Mesothelial cell of epicardium (in vitro differentiated cells): ENCODE measurements around the gene LBHD1. TPM values are rescaled to one million over a fixed set of nuclear protein-coding genes. Genes with fewer than 3 reads are reported as not detected.
A peak's percentile ranks its signal among the peaks of the same experiment; 100 is the strongest.
"Not testable (repeated sequence)": the region's sequence is repeated elsewhere in the genome, so short reads cannot be mapped to it uniquely, and the experiment has no call there.

Source experiments
- DNase-seq, 2 experiments: peaks; one replicate each; pipeline ENCODE4 v3.0.0; 2021; ENCODE audit warnings: low spot score in 2 of 2; ENCODE audit not compliant: unreplicated experiment in 2 of 2
- H3K27ac Mint-ChIP-seq: 2 replicates; pipeline ENCODE4 v1.8.0; 2021; ENCODE audit warnings: mixed read lengths
- H3K27me3 Mint-ChIP-seq: 2 replicates; pipeline ENCODE4 v1.8.0; 2021; ENCODE audit warnings: low read depth, mixed read lengths
- H3K36me3 Mint-ChIP-seq: 2 replicates; pipeline ENCODE4 v1.8.0; 2021; ENCODE audit warnings: mixed read lengths
- H3K4me1 Mint-ChIP-seq: 2 replicates; pipeline ENCODE4 v1.8.0; 2021; ENCODE audit warnings: mixed read lengths
- H3K4me3 Mint-ChIP-seq: 2 replicates; pipeline ENCODE4 v1.8.0; 2021; ENCODE audit warnings: mild to moderate bottlenecking, moderate library complexity, mixed read lengths
- H3K9me3 Mint-ChIP-seq: 2 replicates; pipeline ENCODE4 v1.8.0; 2021; ENCODE audit warnings: mixed read lengths
- total RNA-seq: library from RNA; stranded (reverse); gene quantifications from 3 replicates; pipeline ENCODE4 v1.2.1, GENCODE V29; 2021
- TF ChIP-seq, protein P1 (sequence below): fragments of 200-600 bp; sonication (generic); IDR thresholded peaks from one replicate; pipeline ENCODE4 v1.5.0; 2021; ENCODE audit warnings: antibody characterized with exemption; ENCODE audit not compliant: unreplicated experiment

The LBHD1 gene
- total RNA-seq, 1 donor from 2014 or later: 9.8 TPM

GRCh38 chr11:62665075-62665598, 6.9 kb downstream of the LBHD1 start, which contains the start of the genes C11orf98 and CSKMT:
Gene C11orf98, minus strand, starts transcription at chr11:62665210. Its CDS starts 41 bp downstream, at chr11:62665169.
Gene CSKMT, plus strand, starts transcription at chr11:62665312. Its CDS starts 568 bp downstream, at chr11:62665880.
- Mint-ChIP-seq H3K27ac (peak within 1 kb of the TSS; percentile 97), H3K36me3 (peaks cover 5% of the 10 kb centered on the region), H3K27me3 (no peaks in the 10 kb centered on the region)

DNA sequence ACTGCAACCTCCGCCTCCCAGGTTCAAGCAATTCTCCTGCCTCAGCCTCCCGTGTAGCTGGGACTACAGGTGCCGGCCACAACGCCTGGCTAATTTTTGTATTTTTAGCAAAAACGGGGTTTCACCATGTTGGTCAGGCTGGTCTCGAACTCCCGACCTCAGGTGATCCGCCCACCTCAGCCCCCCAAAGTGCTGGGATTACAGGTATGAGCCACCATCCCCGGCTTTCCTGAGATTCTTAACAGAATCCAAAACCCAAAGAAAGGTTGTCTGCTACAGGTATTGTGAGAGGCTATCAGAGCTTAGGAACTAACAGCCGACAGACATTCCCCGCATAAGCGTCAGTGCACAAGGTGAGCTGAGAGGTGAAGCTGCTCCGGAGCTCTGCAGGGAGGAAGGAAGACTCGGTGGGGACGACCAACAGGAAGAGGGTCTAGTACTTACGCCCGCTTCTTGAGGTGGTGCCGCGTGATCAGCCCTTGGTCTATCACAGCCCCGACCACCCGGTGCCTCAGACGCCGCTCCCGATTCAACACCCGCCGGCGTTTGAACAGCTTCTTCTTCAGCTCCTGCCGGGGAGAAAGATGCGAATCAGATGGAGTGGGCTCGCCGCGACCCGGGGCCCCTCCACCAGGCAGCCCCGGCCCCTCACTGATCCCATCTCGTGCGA, 7.5 kb downstream of the LBHD1 start:
- H3K4me3 Mint-ChIP-seq: peak overlapping the region; percentile 96
- H3K36me3 Mint-ChIP-seq: peaks cover 5% of the 10 kb centered on the region
- H3K27ac Mint-ChIP-seq: peak overlapping the region; percentile 97
- TF ChIP-seq, protein P1, sequence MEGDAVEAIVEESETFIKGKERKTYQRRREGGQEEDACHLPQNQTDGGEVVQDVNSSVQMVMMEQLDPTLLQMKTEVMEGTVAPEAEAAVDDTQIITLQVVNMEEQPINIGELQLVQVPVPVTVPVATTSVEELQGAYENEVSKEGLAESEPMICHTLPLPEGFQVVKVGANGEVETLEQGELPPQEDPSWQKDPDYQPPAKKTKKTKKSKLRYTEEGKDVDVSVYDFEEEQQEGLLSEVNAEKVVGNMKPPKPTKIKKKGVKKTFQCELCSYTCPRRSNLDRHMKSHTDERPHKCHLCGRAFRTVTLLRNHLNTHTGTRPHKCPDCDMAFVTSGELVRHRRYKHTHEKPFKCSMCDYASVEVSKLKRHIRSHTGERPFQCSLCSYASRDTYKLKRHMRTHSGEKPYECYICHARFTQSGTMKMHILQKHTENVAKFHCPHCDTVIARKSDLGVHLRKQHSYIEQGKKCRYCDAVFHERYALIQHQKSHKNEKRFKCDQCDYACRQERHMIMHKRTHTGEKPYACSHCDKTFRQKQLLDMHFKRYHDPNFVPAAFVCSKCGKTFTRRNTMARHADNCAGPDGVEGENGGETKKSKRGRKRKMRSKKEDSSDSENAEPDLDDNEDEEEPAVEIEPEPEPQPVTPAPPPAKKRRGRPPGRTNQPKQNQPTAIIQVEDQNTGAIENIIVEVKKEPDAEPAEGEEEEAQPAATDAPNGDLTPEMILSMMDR: no peak
- peaks cover 19% of the 10 kb centered on the region for H3K4me1 Mint-ChIP-seq
- H3K9me3 Mint-ChIP-seq: no peaks in the 10 kb centered on the region
- H3K27me3 Mint-ChIP-seq: no peaks in the 10 kb centered on the region
- no peak for DNase-seq

More at GRCh38 chr11:62665075-62665598, 6.9 kb downstream of the LBHD1 start, which contains the start of the genes C11orf98 and CSKMT:
- Mint-ChIP-seq H3K4me1 (peaks cover 20% of the 10 kb centered on the region), H3K9me3 (no peaks in the 10 kb centered on the region), H3K4me3 (peak within 1 kb of the TSS; percentile 96)
- DNase-seq: peak; percentile 86 to 99
- TF ChIP-seq, protein P1: no peak

DNA sequence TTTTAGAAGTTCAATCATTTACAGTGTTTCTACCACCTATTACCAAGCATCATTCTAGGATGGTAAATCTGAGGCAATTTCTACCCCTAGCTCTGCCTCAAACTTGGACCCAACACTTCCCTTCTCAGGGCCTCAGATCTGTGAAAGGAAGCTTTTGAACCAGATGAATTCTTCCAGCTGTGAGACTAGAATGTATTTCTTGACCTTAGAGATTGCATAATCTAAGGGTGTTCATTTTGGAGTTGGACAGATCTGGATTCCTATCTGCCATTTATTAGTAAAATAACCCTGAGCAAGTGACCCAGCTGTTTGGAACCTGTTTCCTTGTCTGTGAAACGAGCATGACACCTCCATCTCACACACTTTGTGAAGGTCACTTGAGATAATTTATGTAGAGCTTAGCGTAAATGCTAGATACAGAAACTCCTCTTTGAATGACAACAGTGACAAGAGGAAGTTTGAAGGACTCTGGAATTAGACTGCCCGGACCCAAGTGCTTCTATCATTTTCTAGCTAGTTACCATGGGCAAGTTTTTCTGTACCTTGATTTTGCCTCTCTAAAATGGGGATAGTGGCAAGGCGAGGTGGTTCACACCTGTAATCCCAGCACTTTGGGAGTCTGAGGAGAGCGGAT, 15.2 kb downstream of the LBHD1 start:
- H3K27ac Mint-ChIP-seq: peak overlapping the region; percentile 17
- no peak overlapping the region for H3K4me3 Mint-ChIP-seq
- DNase-seq: no peak
- peaks cover 10% of the 10 kb centered on the region for H3K4me1 Mint-ChIP-seq
- H3K9me3 Mint-ChIP-seq: no peaks in the 10 kb centered on the region
- H3K36me3 Mint-ChIP-seq: no peaks in the 10 kb centered on the region
- TF ChIP-seq, protein P1: no peak
- H3K27me3 Mint-ChIP-seq: no peaks in the 10 kb centered on the region

GRCh38 chr11:62654297-62654696, 17.8 kb downstream of the LBHD1 start:
- no peak for DNase-seq
- Mint-ChIP-seq H3K27me3 (no peaks in the 10 kb centered on the region), H3K9me3 (no peaks in the 10 kb centered on the region), H3K4me1 (peaks cover 12% of the 10 kb centered on the region), H3K36me3 (peaks cover 4% of the 10 kb centered on the region), H3K27ac (no peak overlapping the region), H3K4me3 (peak overlapping the region; percentile 18)
- TF ChIP-seq, protein P1: no peak

GRCh38 chr11:62652161-62653006, 19.7 kb downstream of the LBHD1 start:
- Mint-ChIP-seq H3K27ac (peak overlapping the region; percentile 96), H3K36me3 (peaks cover 4% of the 10 kb centered on the region), H3K27me3 (no peaks in the 10 kb centered on the region), H3K9me3 (no peaks in the 10 kb centered on the region), H3K4me3 (peak overlapping the region; percentile 90), H3K4me1 (peaks cover 12% of the 10 kb centered on the region)
- TF ChIP-seq, protein P1: no peak
- DNase-seq: no peak

GRCh38 chr11:62650283-62650682, 21.8 kb downstream of the LBHD1 start:
- peaks cover 22% of the 10 kb centered on the region for H3K4me1 Mint-ChIP-seq
- not testable (repeated sequence) for DNase-seq, H3K36me3 Mint-ChIP-seq, H3K27me3 Mint-ChIP-seq, H3K4me3 Mint-ChIP-seq, H3K9me3 Mint-ChIP-seq
- H3K27ac Mint-ChIP-seq: peak overlapping the region; percentile 12
